Measurements from ENCODE around the gene ZMYND8. TPM values are rescaled to one million over a fixed set of nuclear protein-coding genes. Genes with fewer than 3 reads are reported as not detected.

ZMYND8 gene
- total and polyA plus RNA-seq, 2 of the 4 experiments (the other 2 are of a cell fraction): 24.0 to 28.2 TPM

- CTCF ChIA-PET: interaction anchor here (0.6 to 1.3 kb wide), 3 partner anchors 17 to 171 kb away, joined by 3 to 4 read pairs (median 3); no protein-coding TSS in a partner anchor
- intact Hi-C loops (cut with micrococcal nuclease): no loop called here
Observed at GRCh38 chr20:47212606-47213207, 143.8 kb downstream of the ZMYND8 start.

More at GRCh38 chr20:47212606-47213207, 143.8 kb downstream of the ZMYND8 start:
- H2AK5ac ChIP-seq (ENCODE audit: low read depth, low read length): no peak overlapping the region
- H3K27ac ChIP-seq (ENCODE audit: insufficient read depth, low read length): no peak overlapping the region
- H3K9me1 ChIP-seq (ENCODE audit: insufficient read depth, low read length): peaks cover 20% of the 10 kb centered on the region
- no peaks in the 10 kb centered on the region for H3K27me3 ChIP-seq (ENCODE audit: control insufficient read depth, insufficient read depth, low read length)
- DNase-seq: no peak
- no peak overlapping the region for H2BK20ac ChIP-seq (ENCODE audit: low read depth, low read length)
- no peak overlapping the region for H3K4me2 ChIP-seq (ENCODE audit: low read depth, low read length)
- H3K4me3 ChIP-seq (ENCODE audit: insufficient read depth, low read depth, low read length): no peak overlapping the region
- no peak for TF ChIP-seq MAZ (IDR thresholded peaks at IDR 0.05; ENCODE audit: borderline replicate concordance, low read depth, low read length)
- TF ChIP-seq CHD1 (IDR thresholded peaks at IDR 0.05; ENCODE audit: low read depth, low read length): no peak
- TF ChIP-seq BHLHE40 (IDR thresholded peaks at IDR 0.05; ENCODE audit: low read depth, low read length): no peak
- no peak for TF ChIP-seq FOS (IDR thresholded peaks at IDR 0.05; ENCODE audit: low read depth, low read length)
- TF ChIP-seq SMC3 (IDR thresholded peaks at IDR 0.05; ENCODE audit: low read depth, low read length): no peak
- TF ChIP-seq MAFK (IDR thresholded peaks at IDR 0.05; ENCODE audit: low read depth, low read length): no peak
- no peak for TF ChIP-seq RAD21 (IDR thresholded peaks at IDR 0.05; ENCODE audit: low read length)
- TF ChIP-seq MXI1 (IDR thresholded peaks at IDR 0.05; ENCODE audit: borderline replicate concordance, low read depth, low read length): no peak
- no peak for TF ChIP-seq CEBPB (IDR thresholded peaks at IDR 0.05; ENCODE audit: low read depth, low read length)
- no peak for TF ChIP-seq ELK1 (IDR thresholded peaks at IDR 0.05; ENCODE audit: borderline replicate concordance, low read depth, low read length)
- no peak for TF ChIP-seq USF2 (IDR thresholded peaks at IDR 0.05; ENCODE audit: low read depth, low read length)
- no peak for TF ChIP-seq CTCF (conservative IDR thresholded peaks at IDR 0.05; ENCODE audit: low read depth, low read length)
- TF ChIP-seq NFE2L2 (IDR thresholded peaks at IDR 0.05; ENCODE audit: low read depth, low read length): no peak
- no peak for TF ChIP-seq POLR2A (IDR thresholded peaks at IDR 0.05; ENCODE audit: low read depth, low read length)
- TF ChIP-seq RCOR1 (IDR thresholded peaks at IDR 0.05; ENCODE audit: insufficient replicate concordance, low read length): no peak
- TF ChIP-seq RFX5 (IDR thresholded peaks at IDR 0.05; ENCODE audit: low read depth, low read length): no peak
- dilution Hi-C loops (cut with HindIII; ENCODE audit: low sequenced_read_pairs, unreplicated experiment) (no loop called here), in situ Hi-C loops (cut with MboI; ENCODE audit: low sequenced_read_pairs) (no loop called here)
- no peaks in the 10 kb centered on the region; the same call in 1 of the 2 replicates for H4K20me1 ChIP-seq (ENCODE audit: insufficient read depth, low read length)
- H3K36me3 ChIP-seq (ENCODE audit: control insufficient read depth, insufficient read depth, low read length): peaks cover 60% of the 10 kb centered on the region
- H3K9ac ChIP-seq (ENCODE audit: low read depth, low read length): no peak overlapping the region
- WGBS, 2 experiments (ENCODE audit: extremely low coverage in 2 of 2, insufficient read length in 1 of 2): 100% methylated on average over 3 of the region's 9 CpGs; no CpG with 5 or more reads in 1 of the 2 experiments
- H3K4me1 ChIP-seq (ENCODE audit: control insufficient read depth, insufficient read depth, low read length): peaks cover 2% of the 10 kb centered on the region; the same call in 1 of the 2 replicates
- H3K23ac ChIP-seq (ENCODE audit: low read depth, low read length): no peak overlapping the region
- H2BK5ac ChIP-seq (ENCODE audit: low read depth, low read length, poor library complexity, severe bottlenecking): no peak overlapping the region
- H3K9me3 ChIP-seq (ENCODE audit: control insufficient read depth, insufficient read depth, low read length): no peaks in the 10 kb centered on the region
- H4K91ac ChIP-seq (ENCODE audit: insufficient read depth, low read depth, low read length): no peak overlapping the region
- ATAC-seq (ENCODE audit: low read depth): no peak
- no peak overlapping the region for H3K4ac ChIP-seq (ENCODE audit: low read depth, low read length)
- H3K14ac ChIP-seq (replicated peaks; ENCODE audit: low read depth, low read length): no peak overlapping the region
- H2BK15ac ChIP-seq (ENCODE audit: low read depth, low read length): no peak overlapping the region
- BruUV-seq (replicated peaks): no TSS peak
- no peak overlapping the region for H2AFZ ChIP-seq (replicated peaks; ENCODE audit: low read length, poor library complexity)
- H2BK120ac ChIP-seq (ENCODE audit: low read depth, low read length): no peak overlapping the region
- peaks cover 31 to 54% of the 10 kb centered on the region in 2 experiments; a peak in 3 of 4 replicates for H3K79me1 ChIP-seq (ENCODE audit: low read depth in 1 of 2, low read length in 2 of 2)
- H3K18ac ChIP-seq (ENCODE audit: low read depth, low read length): no peak overlapping the region
- H4K8ac ChIP-seq (ENCODE audit: low read depth in 2 of 2, low read length in 2 of 2): no peak overlapping the region
- H2AK9ac ChIP-seq (replicated peaks; ENCODE audit: low read depth, low read length, poor library complexity): no peak overlapping the region
- H3K56ac ChIP-seq (ENCODE audit: extremely low read depth, insufficient read depth, low read length): no peak overlapping the region
- H4K5ac ChIP-seq (ENCODE audit: low read depth, low read length): no peak overlapping the region
- POLR2A ChIA-PET (ENCODE audit: unreplicated experiment): no interaction called here

All from IMR-90 (cell line).